Measurements from ENCODE around the gene OPRPN. TPM values are rescaled to one million over a fixed set of nuclear protein-coding genes. Genes with fewer than 3 reads are reported as not detected.

OPRPN gene
- total RNA-seq, 1 donor from 2014 or later = not detected

DNA sequence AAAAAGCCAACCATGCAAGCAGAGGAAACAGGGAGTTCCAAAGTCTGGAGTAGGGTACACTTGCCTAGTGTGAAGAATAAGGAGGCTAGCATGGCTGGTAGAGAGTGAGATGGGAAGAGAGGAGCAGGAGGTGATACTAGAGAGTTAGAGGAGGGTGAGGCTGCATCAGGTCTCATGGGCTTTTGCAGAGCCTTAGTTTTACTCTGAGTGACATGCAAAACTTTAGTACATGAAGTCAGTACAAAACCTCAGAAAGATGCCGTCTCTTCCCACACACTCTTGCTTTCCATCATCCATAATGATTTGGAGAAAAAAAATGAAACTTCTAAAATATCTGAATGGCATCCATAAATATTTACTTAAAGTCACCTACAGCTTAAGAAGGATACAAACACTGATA, 5.0 kb downstream of the OPRPN start:
- Histone ChIP-seq H2AFZ (replicated peaks) (no peak overlapping the region), H3K36me3 (no peaks in the 10 kb centered on the region), H4K20me1 (ENCODE audit: low read depth) (no peaks in the 10 kb centered on the region), H3K79me2 (ENCODE audit: low read depth) (no peaks in the 10 kb centered on the region), H3K4me3 (no peak overlapping the region), H3K4me1 (no peaks in the 10 kb centered on the region), H3K27me3 (no peaks in the 10 kb centered on the region), H3F3A (ENCODE audit: low read depth) (no peaks in the 10 kb centered on the region), H3K9ac (no peak overlapping the region), H3K27ac (no peak overlapping the region), H3K4me2 (no peak overlapping the region), H3K9me3 (ENCODE audit: low read depth) (no peaks in the 10 kb centered on the region)
- no peak for DNase-seq (ENCODE audit: low spot score)
- Mint-ChIP-seq H3K27ac (no peak overlapping the region), H3K9me3 (no peaks in the 10 kb centered on the region), H3K27me3 (ENCODE audit: insufficient read depth, low read depth) (no peaks in the 10 kb centered on the region), H3K4me1 (no peaks in the 10 kb centered on the region), H3K36me3 (no peaks in the 10 kb centered on the region), H3K4me3 (no peak overlapping the region)
- TF ChIP-seq EZH2 (IDR thresholded peaks at IDR 0.05) (no peak), EZH2phosphoT487 (IDR thresholded peaks at IDR 0.05) (no peak)
- TF ChIP-seq, protein P1, sequence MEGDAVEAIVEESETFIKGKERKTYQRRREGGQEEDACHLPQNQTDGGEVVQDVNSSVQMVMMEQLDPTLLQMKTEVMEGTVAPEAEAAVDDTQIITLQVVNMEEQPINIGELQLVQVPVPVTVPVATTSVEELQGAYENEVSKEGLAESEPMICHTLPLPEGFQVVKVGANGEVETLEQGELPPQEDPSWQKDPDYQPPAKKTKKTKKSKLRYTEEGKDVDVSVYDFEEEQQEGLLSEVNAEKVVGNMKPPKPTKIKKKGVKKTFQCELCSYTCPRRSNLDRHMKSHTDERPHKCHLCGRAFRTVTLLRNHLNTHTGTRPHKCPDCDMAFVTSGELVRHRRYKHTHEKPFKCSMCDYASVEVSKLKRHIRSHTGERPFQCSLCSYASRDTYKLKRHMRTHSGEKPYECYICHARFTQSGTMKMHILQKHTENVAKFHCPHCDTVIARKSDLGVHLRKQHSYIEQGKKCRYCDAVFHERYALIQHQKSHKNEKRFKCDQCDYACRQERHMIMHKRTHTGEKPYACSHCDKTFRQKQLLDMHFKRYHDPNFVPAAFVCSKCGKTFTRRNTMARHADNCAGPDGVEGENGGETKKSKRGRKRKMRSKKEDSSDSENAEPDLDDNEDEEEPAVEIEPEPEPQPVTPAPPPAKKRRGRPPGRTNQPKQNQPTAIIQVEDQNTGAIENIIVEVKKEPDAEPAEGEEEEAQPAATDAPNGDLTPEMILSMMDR (IDR thresholded peaks at IDR 0.05) = no peak

DNA sequence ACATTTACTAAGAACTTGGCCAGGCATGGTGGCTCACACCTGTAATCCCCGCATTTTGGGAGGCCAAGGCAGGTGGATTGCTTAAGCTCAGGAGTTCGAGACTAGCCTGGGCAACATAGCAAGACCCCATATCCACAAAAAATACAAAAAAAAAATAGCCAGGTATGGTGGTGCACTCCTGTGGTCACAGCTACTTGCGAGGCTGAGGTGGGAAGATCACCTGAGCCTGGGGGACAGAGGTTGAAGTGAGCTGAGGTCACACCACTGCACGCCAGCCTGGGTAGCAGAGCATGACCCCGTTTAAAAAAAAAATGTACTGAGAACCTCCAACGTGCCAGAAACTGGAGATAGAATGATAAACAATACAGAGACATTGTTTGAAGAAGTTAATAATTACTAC, 8.0 kb downstream of the OPRPN start:
- Histone ChIP-seq H3K9me3 (ENCODE audit: low read depth) (no peaks in the 10 kb centered on the region), H3K9ac (no peak overlapping the region), H3K79me2 (ENCODE audit: low read depth) (no peaks in the 10 kb centered on the region), H3K36me3 (no peaks in the 10 kb centered on the region), H3F3A (ENCODE audit: low read depth) (no peaks in the 10 kb centered on the region), H3K27me3 (no peaks in the 10 kb centered on the region), H3K4me1 (no peaks in the 10 kb centered on the region), H2AFZ (replicated peaks) (no peak overlapping the region), H3K4me2 (no peak overlapping the region), H4K20me1 (ENCODE audit: low read depth) (no peaks in the 10 kb centered on the region), H3K4me3 (no peak overlapping the region), H3K27ac (no peak overlapping the region)
- Mint-ChIP-seq H3K4me3 (no peak overlapping the region), H3K27me3 (ENCODE audit: insufficient read depth, low read depth) (no peaks in the 10 kb centered on the region), H3K4me1 (no peaks in the 10 kb centered on the region), H3K9me3 (peaks cover 2% of the 10 kb centered on the region), H3K36me3 (no peaks in the 10 kb centered on the region), H3K27ac (no peak overlapping the region)
- TF ChIP-seq, protein P1 (IDR thresholded peaks at IDR 0.05) = no peak
- TF ChIP-seq EZH2 (IDR thresholded peaks at IDR 0.05) (no peak), EZH2phosphoT487 (IDR thresholded peaks at IDR 0.05) (no peak)
- DNase-seq (ENCODE audit: low spot score) = no peak

DNA sequence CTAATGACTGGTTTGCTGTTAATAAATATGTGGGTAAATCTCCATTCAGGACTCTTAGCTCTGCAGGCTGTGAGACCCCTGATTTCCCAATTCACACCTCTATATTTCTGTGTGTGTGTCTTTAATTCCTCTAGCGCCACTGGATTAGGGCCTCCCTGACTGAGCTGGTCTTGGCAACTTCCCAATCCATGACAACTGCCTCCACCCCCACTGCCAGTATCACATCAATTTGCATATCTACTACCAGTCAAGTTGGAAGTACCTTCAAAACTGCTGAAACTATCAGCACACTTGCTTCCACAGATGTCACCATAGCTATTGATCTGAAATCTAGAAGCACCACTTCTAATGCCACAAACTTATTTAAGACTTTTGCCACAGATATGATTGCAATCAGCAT, 27.6 kb downstream of the OPRPN start:
- no peak overlapping the region for H2AFZ ChIP-seq (replicated peaks)
- Mint-ChIP-seq H3K36me3 (no peaks in the 10 kb centered on the region), H3K4me1 (no peaks in the 10 kb centered on the region), H3K9me3 (peaks cover 14% of the 10 kb centered on the region), H3K4me3 (no peak overlapping the region), H3K27ac (no peak overlapping the region), H3K27me3 (ENCODE audit: insufficient read depth, low read depth) (no peaks in the 10 kb centered on the region)
- H3K36me3 ChIP-seq = no peaks in the 10 kb centered on the region
- no peaks in the 10 kb centered on the region for H4K20me1 ChIP-seq (ENCODE audit: low read depth)
- H3K4me1 ChIP-seq = no peaks in the 10 kb centered on the region
- H3K9ac ChIP-seq = no peak overlapping the region
- H3K27ac ChIP-seq = no peak overlapping the region
- DNase-seq (ENCODE audit: low spot score) = no peak
- no peaks in the 10 kb centered on the region for H3K27me3 ChIP-seq
- no peaks in the 10 kb centered on the region for H3K9me3 ChIP-seq (ENCODE audit: low read depth)
- no peaks in the 10 kb centered on the region for H3K79me2 ChIP-seq (ENCODE audit: low read depth)
- no peak overlapping the region for H3K4me2 ChIP-seq
- no peaks in the 10 kb centered on the region for H3F3A ChIP-seq (ENCODE audit: low read depth)
- no peak overlapping the region for H3K4me3 ChIP-seq
- TF ChIP-seq EZH2phosphoT487 (IDR thresholded peaks at IDR 0.05) (no peak), EZH2 (IDR thresholded peaks at IDR 0.05) (no peak)
- TF ChIP-seq, protein P1 (IDR thresholded peaks at IDR 0.05) = no peak
